IPS-18c (cell line): ENCODE measurements around the gene CCDC122.

Experiments
- H3K4me3 ChIP-seq: 2 replicates; pipeline ENCODE4 v1.7.0; 2013; ENCODE audit warnings: low read depth, mild to moderate bottlenecking, low read length, moderate library complexity; ENCODE audit not compliant: insufficient read depth
- H3K9me3 ChIP-seq: one replicate; pipeline ENCODE4 v1.6.1; 2013; ENCODE audit warnings: mild to moderate bottlenecking, low read length, moderate library complexity; ENCODE audit not compliant: control insufficient read depth, insufficient read depth

CCDC122 gene

DNA sequence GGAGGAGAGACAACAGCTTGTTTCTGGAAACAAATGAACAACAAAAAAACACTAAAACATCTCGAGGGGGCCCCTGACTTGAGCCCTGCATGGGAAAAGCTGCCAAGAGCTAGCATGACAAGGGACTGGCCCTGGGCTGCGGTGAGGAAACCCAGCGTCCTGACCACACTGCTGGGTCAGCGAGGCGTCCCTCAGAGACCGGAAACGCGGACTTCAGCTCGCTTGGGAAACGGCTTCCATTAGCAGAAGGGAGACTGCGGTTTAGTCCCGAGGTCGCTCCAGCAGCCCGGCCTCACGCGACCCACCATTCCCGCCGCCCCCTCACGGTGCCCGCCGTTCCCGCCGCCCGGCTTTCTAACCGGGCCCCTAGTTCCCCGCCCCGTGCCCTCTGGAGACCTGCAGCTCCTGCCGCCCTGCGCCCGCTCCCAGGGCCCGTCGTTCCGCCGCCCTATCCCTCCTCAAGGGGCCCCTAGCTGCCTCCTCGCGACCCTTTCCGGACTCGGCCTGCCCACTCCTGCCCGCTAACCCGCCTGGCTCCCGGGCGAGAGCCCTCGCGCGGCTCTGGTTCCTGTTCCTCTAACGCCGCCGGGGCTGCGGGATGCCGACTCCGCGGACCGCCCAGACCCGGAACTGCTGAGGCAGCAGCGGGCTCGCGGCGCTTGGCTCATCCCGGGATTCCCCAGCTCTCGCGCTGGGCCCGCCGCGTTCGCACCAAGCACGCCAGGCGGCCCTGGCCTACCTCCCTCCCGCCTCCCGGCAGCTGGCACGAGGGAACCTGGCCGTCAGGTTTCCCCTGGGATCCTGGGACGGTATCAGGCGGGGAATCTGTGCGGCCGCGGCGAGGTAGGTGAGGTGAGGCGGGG, at the start of gene CCDC122:
CCDC122 (minus strand) TSS at position 849 of the 863 bp plus-strand sequence. CDS start 10,364 bp downstream, outside the sequence.
- H3K4me3 ChIP-seq = peak within 1 kb of the TSS; percentile 85
- no peaks in the 10 kb centered on the region for H3K9me3 ChIP-seq

DNA sequence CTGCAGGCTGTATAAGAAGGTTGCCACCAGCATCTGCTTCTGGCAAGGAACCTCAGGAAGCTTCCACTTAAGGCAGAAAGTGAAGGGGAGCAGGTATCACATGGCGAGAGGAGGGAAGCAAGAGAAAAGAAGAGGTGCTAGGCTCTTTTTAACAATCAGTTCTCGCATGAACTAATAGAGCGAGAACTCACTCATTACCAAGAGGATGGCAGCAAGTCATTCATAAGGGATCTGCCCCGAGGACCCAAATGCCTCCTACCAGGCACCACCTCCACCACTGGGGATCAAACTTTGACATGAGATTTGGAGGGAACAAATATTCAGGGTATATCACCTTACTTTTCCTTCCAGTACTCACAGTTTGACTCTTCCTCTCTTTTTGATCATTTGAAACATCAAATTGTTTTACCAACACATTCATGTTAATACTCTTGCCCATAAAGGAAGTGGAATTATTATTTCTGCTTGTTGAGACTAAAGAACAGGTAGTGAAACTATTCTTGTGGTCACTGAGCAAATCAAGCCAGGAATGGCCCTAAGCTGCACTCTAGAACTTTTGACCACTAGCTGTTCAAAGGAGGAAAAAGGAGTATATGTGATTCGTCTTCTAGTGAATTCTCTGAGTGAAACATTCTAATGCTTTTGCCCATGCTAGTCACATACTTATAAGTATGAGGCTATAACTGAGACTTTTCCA, 45.2 kb upstream of the CCDC122 start:
- Histone ChIP-seq H3K4me3 (no peak overlapping the region), H3K9me3 (no peaks in the 10 kb centered on the region)

DNA sequence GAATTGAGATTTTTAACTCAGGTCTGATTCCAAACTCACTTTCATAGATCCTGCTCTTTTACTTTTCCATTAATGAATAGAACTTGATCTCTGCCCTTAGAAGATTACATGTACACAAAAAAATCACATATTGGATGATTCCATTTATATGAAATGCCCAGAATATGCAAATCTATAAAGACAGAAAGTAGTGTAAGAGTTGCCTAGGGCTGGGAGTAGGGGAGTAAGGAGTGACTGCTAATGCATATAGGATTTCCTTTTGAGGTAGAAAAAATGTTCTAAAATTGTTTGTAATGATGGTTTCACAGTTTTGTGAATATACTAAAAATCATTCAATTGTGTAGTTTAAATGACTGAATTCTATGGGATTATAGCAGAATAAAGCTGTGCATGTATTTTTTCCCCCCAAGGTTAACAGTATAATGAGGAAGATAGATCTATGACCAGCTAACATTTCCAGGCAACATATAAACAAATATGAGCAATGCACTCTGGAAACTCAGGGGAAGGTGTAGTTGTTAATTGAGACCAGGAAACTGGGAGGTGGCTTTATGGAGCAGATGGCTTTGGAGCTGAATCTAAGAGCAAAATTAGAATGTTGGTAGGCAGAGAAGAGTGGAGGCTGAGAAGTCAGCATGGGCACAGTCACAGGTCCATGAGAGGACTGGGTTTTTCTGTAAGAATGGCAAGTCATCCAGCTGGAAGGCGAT, 41.6 kb upstream of the CCDC122 start:
- Histone ChIP-seq H3K9me3 (no peaks in the 10 kb centered on the region), H3K4me3 (no peak overlapping the region)

DNA sequence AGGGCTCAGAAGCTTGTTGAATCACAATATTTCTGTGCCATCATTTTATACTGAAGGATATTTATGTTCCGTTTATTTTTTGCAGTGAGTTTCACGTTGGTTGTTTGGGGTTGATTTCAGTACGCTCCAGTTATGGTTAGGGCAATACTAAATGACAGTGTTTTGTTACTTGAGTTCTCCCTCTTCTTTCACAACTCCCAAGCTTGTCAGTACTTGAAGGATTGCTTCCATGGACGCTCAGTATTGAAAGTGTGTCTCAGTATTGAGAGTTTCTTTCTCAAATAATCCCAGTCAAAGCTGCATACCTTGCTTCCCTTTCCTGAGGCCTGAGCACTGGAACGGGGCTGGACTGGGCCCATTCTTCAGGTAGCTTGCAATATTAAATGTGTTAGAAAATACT, 39.1 kb upstream of the CCDC122 start:
- Histone ChIP-seq H3K4me3 (no peak overlapping the region), H3K9me3 (no peaks in the 10 kb centered on the region)

DNA sequence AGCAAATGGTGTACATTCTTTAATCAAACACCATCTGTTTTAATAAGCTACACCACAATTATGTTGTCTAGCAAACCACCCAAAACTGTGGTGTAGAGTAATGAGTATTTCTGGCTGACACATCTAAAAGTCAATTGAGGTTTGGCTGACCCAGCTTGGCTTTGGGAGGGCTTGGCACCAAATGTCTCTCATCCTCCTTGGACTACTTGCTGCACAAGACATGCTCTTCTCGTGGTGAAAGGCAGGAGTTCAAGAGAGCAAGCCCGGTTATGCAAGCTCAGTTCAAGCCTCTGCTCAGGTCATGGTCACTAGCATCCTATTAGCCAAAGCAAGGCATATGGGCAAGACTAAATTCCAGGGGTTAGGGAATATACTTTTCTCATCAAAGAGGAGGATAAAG, 37.3 kb upstream of the CCDC122 start:
- no peaks in the 10 kb centered on the region for H3K9me3 ChIP-seq

DNA sequence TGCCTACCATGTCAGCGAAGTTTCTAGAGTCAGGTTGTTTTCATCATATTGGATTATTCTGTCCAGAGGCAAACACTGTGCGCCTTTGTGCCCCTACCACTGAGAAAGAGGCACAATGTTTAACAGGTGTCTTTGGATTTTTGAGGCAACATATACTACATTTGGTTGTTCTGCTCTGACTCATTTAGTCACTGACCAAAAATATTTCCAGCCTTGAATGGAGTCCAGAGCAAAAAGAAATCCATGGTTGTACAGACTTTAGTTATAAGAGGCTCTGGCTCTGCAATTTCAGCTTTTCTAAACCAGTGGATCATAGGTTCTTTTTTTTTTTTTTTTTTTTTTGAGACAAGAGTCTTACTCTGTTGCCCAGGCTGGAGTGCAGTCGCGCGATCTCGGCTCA, 35.9 kb upstream of the CCDC122 start:
- H3K9me3 ChIP-seq = no peaks in the 10 kb centered on the region
- no peak overlapping the region for H3K4me3 ChIP-seq

More for the DNA sequence above, 37.3 kb upstream of the CCDC122 start:
- no peak overlapping the region for H3K4me3 ChIP-seq

DNA sequence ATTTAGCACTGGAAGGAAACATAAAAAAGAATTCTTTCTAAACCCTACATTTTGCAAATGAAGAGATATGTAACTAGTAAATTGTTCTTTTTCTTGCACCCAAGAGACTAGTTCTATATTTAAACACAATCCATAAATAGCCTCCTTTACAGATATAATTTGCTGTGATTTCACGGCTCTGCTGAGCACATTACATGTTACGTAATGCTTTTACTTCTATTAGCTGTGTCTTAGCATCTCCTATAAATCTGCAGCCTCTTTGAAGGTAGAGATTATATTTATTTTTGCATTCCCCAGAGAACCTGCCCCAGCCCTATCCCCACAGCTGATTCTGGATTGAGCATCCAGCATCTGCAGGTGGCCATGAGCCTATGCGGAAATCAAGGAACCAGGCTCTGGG, 32.3 kb upstream of the CCDC122 start:
- H3K9me3 ChIP-seq = no peaks in the 10 kb centered on the region
- no peak overlapping the region for H3K4me3 ChIP-seq

DNA sequence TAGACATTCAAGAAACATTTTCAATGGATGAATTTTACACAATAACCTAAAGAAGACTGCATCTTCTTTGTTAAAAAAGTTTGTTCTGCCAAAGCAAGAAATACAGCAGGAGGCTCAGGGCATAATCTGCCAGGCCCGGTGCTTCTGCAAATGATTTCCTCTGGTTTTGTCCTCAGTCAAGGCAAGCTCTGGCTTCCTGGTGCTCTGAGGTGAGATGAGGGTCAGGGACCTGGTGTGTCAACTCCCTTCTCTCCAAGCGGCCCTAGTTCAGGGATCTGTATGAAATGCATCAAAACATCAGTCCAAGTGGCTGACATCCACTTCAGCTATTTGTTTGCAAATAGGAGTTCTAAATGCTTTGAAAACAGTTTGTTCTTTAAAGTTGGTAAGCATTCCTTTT, 31.7 kb upstream of the CCDC122 start:
- Histone ChIP-seq H3K4me3 (no peak overlapping the region), H3K9me3 (no peaks in the 10 kb centered on the region)

DNA sequence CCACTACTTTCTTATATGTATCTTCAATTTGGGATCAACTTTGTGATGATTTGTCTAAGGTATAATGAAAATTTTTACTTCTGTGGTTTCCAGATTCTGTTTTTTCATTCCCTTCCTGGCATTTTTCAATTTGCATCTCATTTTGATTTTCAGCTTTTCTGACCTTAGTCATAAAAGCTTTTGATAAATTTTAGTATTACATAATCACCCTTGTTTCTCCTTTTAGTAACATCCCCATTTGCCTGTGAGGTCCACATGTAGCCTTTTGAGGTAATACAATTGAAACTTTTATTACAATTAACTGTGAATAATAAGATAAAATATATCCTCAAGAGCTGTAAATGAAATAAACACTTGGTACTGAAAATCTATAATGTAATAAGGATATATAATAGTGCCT, 31.3 kb upstream of the CCDC122 start:
- H3K9me3 ChIP-seq = no peaks in the 10 kb centered on the region

DNA sequence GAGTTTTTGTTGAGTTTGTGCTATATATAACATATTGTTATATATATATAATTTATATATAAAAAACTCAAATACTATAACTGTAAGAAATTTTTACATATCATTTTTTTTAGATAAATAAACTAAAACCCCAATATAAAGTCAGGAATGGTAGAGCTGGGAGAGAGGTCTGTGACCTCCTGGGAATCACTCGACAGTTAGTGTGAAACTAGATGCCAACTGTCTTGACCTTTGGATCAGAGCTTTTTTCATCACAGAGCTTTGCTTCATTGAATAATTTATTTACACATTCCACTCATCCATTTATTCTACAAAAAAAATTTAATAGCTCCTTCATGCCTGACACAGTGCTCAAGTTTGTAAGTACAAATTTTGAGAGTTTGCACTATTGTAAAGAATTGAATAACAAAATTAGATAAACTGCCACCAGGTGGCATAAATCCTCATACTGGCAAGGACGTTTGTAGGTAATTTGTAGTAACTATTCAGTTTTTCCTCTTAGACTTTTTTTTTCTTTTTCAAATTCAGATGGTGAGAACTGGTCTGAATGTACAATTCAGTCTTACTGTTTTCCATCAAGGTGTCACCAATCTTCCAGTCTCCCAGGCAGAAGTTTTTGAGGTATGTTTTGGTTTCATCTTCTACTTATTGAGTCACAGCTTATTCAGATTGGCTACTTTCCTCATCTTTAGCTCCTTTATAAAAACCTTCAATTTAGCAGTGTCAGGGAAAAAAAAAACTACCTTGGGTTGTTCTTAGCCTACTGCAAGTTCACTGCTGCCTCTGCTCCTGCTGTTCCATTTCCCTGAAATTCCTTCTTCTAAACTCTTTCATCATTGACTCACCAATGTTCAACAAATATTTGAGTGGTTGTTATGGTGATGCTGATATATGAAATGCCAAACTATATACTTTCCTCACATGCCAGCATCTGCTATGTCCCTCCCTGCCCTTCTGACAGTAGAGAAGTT, 28.9 kb upstream of the CCDC122 start:
- H3K4me3 ChIP-seq = no peak overlapping the region

More for the DNA sequence above, 31.3 kb upstream of the CCDC122 start:
- H3K4me3 ChIP-seq = no peak overlapping the region

DNA sequence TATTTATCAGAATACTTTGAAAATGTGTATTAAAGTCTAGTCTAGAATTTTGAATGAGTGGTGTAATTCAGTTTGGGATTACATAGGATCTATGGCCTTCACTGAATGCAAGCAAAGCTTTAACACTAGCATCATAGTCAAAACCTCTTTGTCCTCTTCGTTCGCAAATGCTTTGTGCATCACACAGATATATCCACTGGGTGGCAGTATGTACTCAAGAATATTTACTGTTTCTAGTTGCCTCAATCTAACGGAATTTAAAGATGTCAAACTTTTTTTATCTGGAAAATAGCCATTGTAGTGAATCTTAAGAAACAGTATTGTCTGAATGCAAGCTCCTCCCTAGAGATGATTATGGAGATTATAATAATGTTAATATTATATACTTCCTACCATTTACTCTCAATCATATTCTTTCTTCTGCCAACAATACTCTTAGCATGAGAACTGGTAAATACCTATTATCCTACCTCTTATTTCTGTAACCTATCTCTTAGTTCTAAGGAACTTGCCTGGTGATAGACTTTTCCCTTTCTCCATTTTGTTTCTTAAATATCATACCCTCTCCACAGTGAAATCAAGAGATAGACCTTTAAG, 26.0 kb upstream of the CCDC122 start:
- Histone ChIP-seq H3K9me3 (no peaks in the 10 kb centered on the region), H3K4me3 (no peak overlapping the region)

More for the DNA sequence above, 28.9 kb upstream of the CCDC122 start:
- no peaks in the 10 kb centered on the region for H3K9me3 ChIP-seq

DNA sequence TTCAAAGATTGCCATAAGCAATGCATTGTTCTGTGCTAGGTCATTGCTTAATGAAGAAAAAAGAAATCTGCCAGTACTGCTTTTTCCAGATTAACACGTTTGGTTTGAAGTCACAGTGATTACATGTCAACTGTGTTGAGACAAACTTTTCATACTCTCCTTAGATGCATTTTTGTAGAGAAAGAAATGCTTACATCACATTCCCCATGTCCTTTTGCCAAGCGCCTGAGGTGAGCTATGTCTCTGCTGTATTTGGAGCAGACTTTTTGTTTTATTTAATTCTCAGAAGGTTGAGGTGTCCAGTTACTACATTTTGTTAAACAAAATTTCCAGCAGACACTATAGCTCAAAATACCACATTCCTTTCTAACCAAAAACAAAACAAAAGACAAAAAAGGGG, 16.4 kb upstream of the CCDC122 start:
- no peaks in the 10 kb centered on the region for H3K9me3 ChIP-seq

DNA sequence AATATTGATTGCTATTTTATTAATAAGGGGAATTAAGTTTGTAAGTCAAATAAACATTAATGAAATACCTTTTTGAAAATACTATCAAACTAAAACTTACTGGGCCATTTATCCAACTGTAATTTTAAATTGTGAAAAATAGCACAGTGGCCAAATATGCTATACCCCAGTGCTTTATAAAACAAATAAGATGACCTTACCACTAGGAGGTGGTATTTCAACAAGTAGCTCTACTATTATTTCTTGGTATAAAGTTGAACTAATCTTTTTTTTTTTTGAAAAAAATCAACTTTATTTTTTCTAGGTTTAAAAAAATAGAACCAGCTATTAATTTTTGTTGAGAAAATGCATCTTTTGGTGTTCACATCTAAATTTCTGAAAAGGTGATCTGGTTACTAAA, 14.9 kb upstream of the CCDC122 start:
- H3K9me3 ChIP-seq = no peaks in the 10 kb centered on the region

More for the DNA sequence above, 16.4 kb upstream of the CCDC122 start:
- no peak overlapping the region for H3K4me3 ChIP-seq

DNA sequence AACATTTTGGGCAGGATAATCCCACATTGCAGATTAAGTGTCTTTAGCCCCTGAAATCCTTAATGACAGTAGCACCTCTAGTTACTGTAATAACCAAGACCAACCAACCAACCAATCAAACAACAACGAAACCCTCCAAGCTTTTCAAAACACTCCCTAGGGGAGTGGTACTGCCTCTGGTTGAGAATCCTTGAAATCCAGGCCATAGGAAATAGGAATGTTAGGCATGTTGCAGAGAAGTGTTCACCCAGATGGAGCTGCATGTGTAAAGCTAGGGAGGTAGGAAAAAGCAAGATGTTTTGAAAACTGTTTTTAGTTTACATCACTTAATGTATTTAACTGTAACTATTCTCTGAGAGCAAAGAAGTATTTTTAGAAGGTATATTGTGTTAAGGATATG, 4.7 kb upstream of the CCDC122 start:
- Histone ChIP-seq H3K4me3 (no peak overlapping the region), H3K9me3 (no peaks in the 10 kb centered on the region)

More for the DNA sequence above, 14.9 kb upstream of the CCDC122 start:
- H3K4me3 ChIP-seq = no peak overlapping the region

DNA sequence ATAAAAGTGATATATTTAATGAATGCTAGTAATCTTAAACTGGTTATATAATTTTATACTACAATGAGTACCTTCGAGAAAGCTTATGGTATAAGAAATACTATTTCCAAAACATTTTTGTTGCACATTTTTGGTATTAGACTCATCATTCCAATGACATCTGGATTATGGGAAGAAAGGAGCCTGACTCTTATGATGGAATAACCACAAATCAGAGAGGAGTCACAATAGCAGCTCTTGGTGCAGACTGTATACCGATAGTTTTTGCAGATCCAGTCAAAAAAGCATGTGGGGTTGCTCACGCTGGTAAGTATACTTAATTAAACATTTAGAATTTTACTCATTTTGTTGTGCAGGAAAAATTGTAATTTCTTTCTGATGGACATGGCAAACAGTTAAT, 4.1 kb upstream of the CCDC122 start:
- H3K9me3 ChIP-seq = no peaks in the 10 kb centered on the region
- no peak overlapping the region for H3K4me3 ChIP-seq

DNA sequence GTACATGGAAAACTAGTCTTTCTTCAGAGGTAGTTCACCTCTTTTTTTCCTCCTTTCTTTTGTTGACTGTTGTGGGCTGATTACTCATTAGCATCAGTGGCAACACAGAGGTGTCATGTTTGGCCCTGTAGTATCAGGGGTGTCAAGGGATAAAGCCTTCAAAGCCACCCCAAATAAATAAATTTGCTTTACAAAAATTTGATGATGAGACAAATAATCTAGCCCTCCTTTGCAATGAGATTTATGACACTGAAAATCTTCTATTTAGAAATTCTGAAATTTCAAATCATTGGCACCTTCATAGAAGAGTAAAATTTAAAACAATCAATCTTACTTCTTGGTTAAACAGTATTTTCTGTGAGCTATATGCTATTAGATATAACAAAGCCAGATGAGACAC, 2.0 kb upstream of the CCDC122 start:
- H3K4me3 ChIP-seq = no peak overlapping the region
- no peaks in the 10 kb centered on the region for H3K9me3 ChIP-seq
